ENCODE results near the gene FLYWCH1. TPM values are rescaled to one million over a fixed set of nuclear protein-coding genes. Genes with fewer than 3 reads are reported as not detected.

The FLYWCH1 gene
- total and polyA plus RNA-seq, 2 donors (not counting 1 experiment from before 2014, with no cell fraction given) = 78.3 to 120 TPM

DNA sequence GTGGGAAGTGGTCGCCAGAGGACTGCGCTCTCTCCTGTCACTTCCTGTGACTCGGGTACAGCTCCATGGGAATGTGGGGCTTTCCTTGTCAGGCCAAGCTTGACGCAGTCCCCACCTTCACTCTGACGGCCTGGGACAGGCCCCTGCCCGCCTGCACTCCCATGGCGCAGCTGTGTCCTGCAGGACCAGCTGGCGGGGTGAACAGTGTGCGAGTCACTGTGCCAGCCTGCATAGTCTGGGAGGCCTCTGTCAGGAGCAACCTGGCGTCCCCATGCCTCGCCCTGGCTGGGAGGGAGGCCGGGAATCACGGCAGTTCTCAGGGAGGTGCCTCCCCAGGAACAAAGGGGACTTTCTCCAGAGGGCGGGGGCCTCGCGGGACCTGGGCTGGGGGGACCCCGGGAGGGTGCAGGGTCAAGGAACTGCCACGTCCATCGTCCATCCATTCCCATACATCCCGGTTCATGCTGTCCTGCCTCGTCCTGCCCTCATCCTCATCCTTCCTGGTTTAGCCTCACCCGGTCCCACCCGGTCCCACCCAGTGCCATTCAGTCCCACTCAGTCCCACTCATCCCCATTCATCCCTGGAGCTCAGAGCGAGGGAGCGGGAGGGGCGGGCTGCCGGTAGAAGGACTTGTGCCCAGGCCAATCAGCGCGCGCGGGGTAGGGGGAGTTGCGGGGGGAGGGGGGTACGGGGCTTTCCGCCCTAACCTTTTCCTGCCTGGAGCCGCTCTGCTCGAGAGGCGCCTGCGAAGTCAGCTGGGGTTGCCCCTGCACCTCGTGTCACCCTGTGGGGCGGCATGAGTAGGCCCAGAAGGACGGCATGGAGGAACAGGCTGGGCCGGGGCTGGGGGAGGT is 13.4 kb downstream of the FLYWCH1 start:
- Mint-ChIP-seq H3K9me3 (ENCODE audit: insufficient read depth) (no peaks in the 10 kb centered on the region), H3K4me1 (peaks cover 7% of the 10 kb centered on the region), H3K4me3 (no peak overlapping the region), H3K27me3 (no peaks in the 10 kb centered on the region), H3K27ac (no peak overlapping the region)
- Histone ChIP-seq H3K4me1 (ENCODE audit: control insufficient read depth in 2 of 2, insufficient read depth in 2 of 2, low read length in 2 of 2) (peaks cover 4 to 9% of the 10 kb centered on the region in 2 donors), H3K79me2 (ENCODE audit: control insufficient read depth, insufficient read depth, low read length) (peaks cover 14% of the 10 kb centered on the region), H2AFZ (ENCODE audit: insufficient read depth, low read depth, low read length, poor library complexity, severe bottlenecking) (no peak overlapping the region), H4K20me1 (ENCODE audit: control insufficient read depth, insufficient read depth, low read length, poor library complexity, severe bottlenecking) (peaks cover 5% of the 10 kb centered on the region), H3K36me3 (replicated peaks in 1 of 2; ENCODE audit: control extremely low read depth in 1 of 2, control insufficient read depth in 1 of 2, extremely low read depth in 1 of 2, insufficient read depth in 2 of 2, low read length in 1 of 2) (peaks cover 0 to 6% of the 10 kb centered on the region in 2 experiments), H3K27me3 (replicated peaks in 1 of 4; ENCODE audit: control extremely low read depth in 1 of 4, control insufficient read depth in 3 of 4, insufficient read depth in 4 of 4, low read length in 3 of 4) (no peaks in the 10 kb centered on the region), H3K4me2 (replicated peaks; ENCODE audit: low read depth, low read length, poor library complexity, severe bottlenecking) (no peak overlapping the region), H3K27ac (ENCODE audit: low read length in 2 of 2) (no peak overlapping the region), H3K9me3 (ENCODE audit: control extremely low read depth in 1 of 3, control insufficient read depth in 2 of 3, insufficient read depth in 1 of 3, low read length in 2 of 3) (no peaks in the 10 kb centered on the region), H3K4me3 (ENCODE audit: control extremely low read depth in 1 of 5, extremely low read depth in 1 of 5, insufficient read depth in 1 of 5, low read depth in 2 of 5, low read length in 4 of 5) (no peak overlapping the region), H3K9ac (ENCODE audit: low read length) (no peak overlapping the region)
- ChIA-PET CTCF (interaction anchor here (0.8 kb wide), 1 partner anchor 28 kb away, joined by 3 read pairs; no protein-coding TSS in a partner anchor), POLR2A (no interaction called here)
- intact Hi-C loops (cut with micrococcal nuclease) = no loop called here
- TF ChIP-seq, protein P1, sequence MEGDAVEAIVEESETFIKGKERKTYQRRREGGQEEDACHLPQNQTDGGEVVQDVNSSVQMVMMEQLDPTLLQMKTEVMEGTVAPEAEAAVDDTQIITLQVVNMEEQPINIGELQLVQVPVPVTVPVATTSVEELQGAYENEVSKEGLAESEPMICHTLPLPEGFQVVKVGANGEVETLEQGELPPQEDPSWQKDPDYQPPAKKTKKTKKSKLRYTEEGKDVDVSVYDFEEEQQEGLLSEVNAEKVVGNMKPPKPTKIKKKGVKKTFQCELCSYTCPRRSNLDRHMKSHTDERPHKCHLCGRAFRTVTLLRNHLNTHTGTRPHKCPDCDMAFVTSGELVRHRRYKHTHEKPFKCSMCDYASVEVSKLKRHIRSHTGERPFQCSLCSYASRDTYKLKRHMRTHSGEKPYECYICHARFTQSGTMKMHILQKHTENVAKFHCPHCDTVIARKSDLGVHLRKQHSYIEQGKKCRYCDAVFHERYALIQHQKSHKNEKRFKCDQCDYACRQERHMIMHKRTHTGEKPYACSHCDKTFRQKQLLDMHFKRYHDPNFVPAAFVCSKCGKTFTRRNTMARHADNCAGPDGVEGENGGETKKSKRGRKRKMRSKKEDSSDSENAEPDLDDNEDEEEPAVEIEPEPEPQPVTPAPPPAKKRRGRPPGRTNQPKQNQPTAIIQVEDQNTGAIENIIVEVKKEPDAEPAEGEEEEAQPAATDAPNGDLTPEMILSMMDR (IDR thresholded peaks at IDR 0.05) = no peak
- no peak for TF ChIP-seq EZH2 (IDR thresholded peaks at IDR 0.05; ENCODE audit: borderline replicate concordance, insufficient read depth, low read depth, low read length, poor library complexity, severe bottlenecking)
- 87% methylated on average over 34 of the region's 42 CpGs for WGBS (ENCODE audit: insufficient coverage)
- ATAC-seq (ENCODE audit: low read depth) (no peak), DNase-seq (no peak)

Measured in B cell (primary cell).